HEK293 (cell line): ENCODE measurements around the gene MSRB3.

Source experiments
- CTCF ChIA-PET: fragments of 350-600 bp; formaldehyde crosslinking; extraction: SDS; loops from one replicate; lab custom pipeline; 2021; ENCODE audit warnings: antibody characterized with exemption; lab: Yijun Ruan, JAX
- POLR2A ChIA-PET: fragments of 300-600 bp; formaldehyde crosslinking; extraction: SDS; loops from one replicate; lab custom pipeline; 2020; ENCODE audit warnings: antibody characterized with exemption, inconsistent platforms; lab: Yijun Ruan, JAX
- H3K27ac ChIP-seq: fragments of 200-500 bp; sonication (Bioruptor generic); 2 replicates; pipeline ENCODE4 v1.5.1; 2014; ENCODE audit warnings: low read depth, low read length, control low read depth, inconsistent platforms; ENCODE audit errors: extremely low read depth
- H3K36me3 ChIP-seq, 2 experiments: fragments of 200-500 bp in 1 of 2; sonication (Bioruptor generic) in 1 of 2; 1 replicate in 1 of 2; 2 replicates in 1 of 2; pipeline ENCODE4 v1.5.1; 2014 to 2017; ENCODE audit warnings: inconsistent platforms in 2 of 2, low read length in 2 of 2; ENCODE audit not compliant: control insufficient read depth in 2 of 2, insufficient read depth in 1 of 2
- H3K4me1 ChIP-seq: fragments of 200-500 bp; sonication (Bioruptor generic); 2 replicates; pipeline ENCODE4 v1.5.1; 2014; ENCODE audit warnings: mild to moderate bottlenecking, low read length, inconsistent platforms; ENCODE audit not compliant: control insufficient read depth, insufficient read depth
- H3K4me3 ChIP-seq: 2 replicates; pipeline ENCODE4 v1.5.1; 2011; ENCODE audit warnings: low read depth, mild to moderate bottlenecking, control low read depth, low read length, moderate library complexity
- H3K9me3 ChIP-seq: fragments of 200-500 bp; sonication (Bioruptor generic); 2 replicates; pipeline ENCODE4 v1.5.1; 2014; ENCODE audit warnings: low read depth, low read length, inconsistent platforms; ENCODE audit not compliant: control insufficient read depth, insufficient read depth
- KLF10 ChIP-seq: fragments of 450-650 bp; IDR thresholded peaks from 2 replicates; pipeline ENCODE4 v1.5.1; 2018; ENCODE audit warnings: missing biosample characterization, mild to moderate bottlenecking, missing genetic modification characterization
- PRDM1 ChIP-seq: fragments of 450-650 bp; formaldehyde crosslinking; IDR thresholded peaks from 2 replicates; pipeline ENCODE4; 2016; ENCODE audit warnings: missing biosample characterization, missing genetic modification characterization
- PRDM4 ChIP-seq: fragments of 450-650 bp; formaldehyde crosslinking; IDR thresholded peaks from 2 replicates; pipeline ENCODE4 v1.5.1; 2017; ENCODE audit warnings: missing biosample characterization, missing genetic modification characterization
- PRDM6 ChIP-seq: fragments of 450-650 bp; formaldehyde crosslinking; IDR thresholded peaks from 2 replicates; pipeline ENCODE4 v1.5.1; 2017; ENCODE audit warnings: missing biosample characterization, missing genetic modification characterization
- TSHZ1 ChIP-seq: fragments of 450-650 bp; formaldehyde crosslinking; IDR thresholded peaks from 2 replicates; pipeline ENCODE4 v1.5.1; 2016; ENCODE audit warnings: missing biosample characterization, missing genetic modification characterization, borderline replicate concordance
- ZBTB11 ChIP-seq: fragments of 450-650 bp; formaldehyde crosslinking; conservative IDR thresholded peaks from 2 replicates; pipeline ENCODE4 v1.5.1; 2016; ENCODE audit warnings: low read depth, missing biosample characterization, missing genetic modification characterization
- ZBTB7A ChIP-seq: fragments of 450-650 bp; formaldehyde crosslinking; IDR thresholded peaks from 2 replicates; pipeline ENCODE4 v1.5.1; 2016; ENCODE audit warnings: low read depth, missing biosample characterization, missing genetic modification characterization
- ZNF10 ChIP-seq: fragments of 450-650 bp; formaldehyde crosslinking; IDR thresholded peaks from 2 replicates; pipeline ENCODE4 v1.5.1; 2017; ENCODE audit warnings: missing biosample characterization, missing genetic modification characterization
- ZNF140 ChIP-seq: fragments of 450-650 bp; formaldehyde crosslinking; IDR thresholded peaks from 2 replicates; pipeline ENCODE4 v1.5.1; 2016; ENCODE audit warnings: missing biosample characterization, missing genetic modification characterization
- ZNF174 ChIP-seq: fragments of 450-650 bp; formaldehyde crosslinking; IDR thresholded peaks from 2 replicates; pipeline ENCODE4 v1.5.0; 2017; ENCODE audit warnings: missing biosample characterization, mild to moderate bottlenecking, missing genetic modification characterization
- ZNF335 ChIP-seq: fragments of 450-650 bp; formaldehyde crosslinking; conservative IDR thresholded peaks from 2 replicates; pipeline ENCODE4 v1.5.1; 2016; ENCODE audit warnings: missing biosample characterization, missing genetic modification characterization
- ZNF354C ChIP-seq: fragments of 450-650 bp; formaldehyde crosslinking; IDR thresholded peaks from 2 replicates; pipeline ENCODE4 v1.5.1; 2016; ENCODE audit warnings: missing biosample characterization, missing genetic modification characterization, low read depth, borderline replicate concordance
- ZNF423 ChIP-seq: fragments of 450-650 bp; formaldehyde crosslinking; IDR thresholded peaks from 2 replicates; pipeline ENCODE4 v1.5.1; 2016; ENCODE audit warnings: missing biosample characterization, missing genetic modification characterization
- ZNF433 ChIP-seq: fragments of 450-650 bp; formaldehyde crosslinking; IDR thresholded peaks from 2 replicates; pipeline ENCODE4 v1.5.1; 2016; ENCODE audit warnings: missing biosample characterization, missing genetic modification characterization, low read depth
- ZNF560 ChIP-seq: fragments of 450-650 bp; formaldehyde crosslinking; IDR thresholded peaks from 2 replicates; pipeline ENCODE4 v1.5.1; 2017; ENCODE audit warnings: missing biosample characterization, missing genetic modification characterization, borderline replicate concordance
- ZNF585B ChIP-seq: fragments of 450-650 bp; formaldehyde crosslinking; IDR thresholded peaks from 2 replicates; pipeline ENCODE4 v1.5.1; 2016; ENCODE audit warnings: missing biosample characterization, missing genetic modification characterization
- ZNF670 ChIP-seq: fragments of 450-650 bp; formaldehyde crosslinking; IDR thresholded peaks from 2 replicates; pipeline ENCODE4 v1.5.1; 2016; ENCODE audit warnings: missing biosample characterization, missing genetic modification characterization, low read depth

The MSRB3 gene

GRCh38 chr12:65443038-65443437 is 164.6 kb downstream of the MSRB3 start (continued):
- TF ChIP-seq ZBTB11 (no peak), KLF10 (tag by site-specific recombination) (no peak), ZNF585B (tag by site-specific recombination) (no peak), ZNF140 (tag by site-specific recombination) (no peak), TSHZ1 (tag by site-specific recombination) (no peak), ZNF433 (tag by site-specific recombination) (no peak)

- Histone ChIP-seq H3K4me3 (no peak overlapping the region), H3K36me3 (no peaks in the 10 kb centered on the region), H3K27ac (no peak overlapping the region), H3K9me3 (no peaks in the 10 kb centered on the region), H3K4me1 (no peaks in the 10 kb centered on the region)
- no peak for TF ChIP-seq TSHZ1 (tag by site-specific recombination)
- no peak for TF ChIP-seq PRDM4
- no peak for TF ChIP-seq ZNF174 (tag by site-specific recombination)
- TF ChIP-seq ZNF423 (tag by site-specific recombination) = no peak
- TF ChIP-seq ZNF560 (tag by site-specific recombination) = no peak
- TF ChIP-seq PRDM1 (tag by site-specific recombination) = no peak
- TF ChIP-seq ZNF335 = no peak
- TF ChIP-seq ZNF10 = no peak
- TF ChIP-seq PRDM6 (tag by site-specific recombination) = no peak
- TF ChIP-seq ZNF354C (tag by site-specific recombination) = no peak
- no peak for TF ChIP-seq ZBTB7A (tag by site-specific recombination)
- TF ChIP-seq KLF10 (tag by site-specific recombination) = no peak
- no peak for TF ChIP-seq ZNF670
- POLR2A ChIA-PET = no interaction called here
- CTCF ChIA-PET = no interaction called here
Measured at GRCh38 chr12:65444996-65445395, 166.5 kb downstream of the MSRB3 start.
